ENCODE results near the gene ZHX3. TPM values are rescaled to one million over a fixed set of nuclear protein-coding genes. Genes with fewer than 3 reads are reported as not detected.
A peak's percentile ranks its signal among the peaks of the same experiment; 100 is the strongest.

ZHX3 gene
- total and polyA plus RNA-seq, 2 of the 4 experiments (the other 2 are of a cell fraction), result 25.0 to 28.0 TPM

GRCh38 chr20:41133709-41134361, 183.7 kb downstream of the ZHX3 start:
- Histone ChIP-seq H3K14ac (replicated peaks; ENCODE audit: low read depth, low read length) (no peak overlapping the region), H2BK15ac (ENCODE audit: low read depth, low read length) (no peak overlapping the region), H3K27ac (ENCODE audit: insufficient read depth, low read length) (no peak overlapping the region), H4K91ac (ENCODE audit: insufficient read depth, low read depth, low read length) (no peak overlapping the region), H3K9ac (ENCODE audit: low read depth, low read length) (no peak overlapping the region), H3K4me1 (ENCODE audit: control insufficient read depth, insufficient read depth, low read length) (peaks cover 4% of the 10 kb centered on the region), H3K4ac (ENCODE audit: low read depth, low read length) (no peak overlapping the region), H3K4me2 (ENCODE audit: low read depth, low read length) (no peak overlapping the region), H3K18ac (ENCODE audit: low read depth, low read length) (no peak overlapping the region), H3K27me3 (ENCODE audit: control insufficient read depth, insufficient read depth, low read length) (no peaks in the 10 kb centered on the region), H2AFZ (replicated peaks; ENCODE audit: low read length, poor library complexity) (no peak overlapping the region), H3K56ac (ENCODE audit: extremely low read depth, insufficient read depth, low read length) (no peak overlapping the region), H3K79me1 (ENCODE audit: low read depth in 1 of 2, low read length in 2 of 2) (peaks cover 3 to 11% of the 10 kb centered on the region in 2 experiments; a peak in 2 of 4 replicates), H4K5ac (ENCODE audit: low read depth, low read length) (no peak overlapping the region), H2BK20ac (ENCODE audit: low read depth, low read length) (no peak overlapping the region), H2AK9ac (replicated peaks; ENCODE audit: low read depth, low read length, poor library complexity) (no peak overlapping the region), H3K36me3 (ENCODE audit: control insufficient read depth, insufficient read depth, low read length) (no peaks in the 10 kb centered on the region; the same call in 1 of the 2 replicates), H2BK120ac (ENCODE audit: low read depth, low read length) (no peak overlapping the region), H2BK5ac (ENCODE audit: low read depth, low read length, poor library complexity, severe bottlenecking) (no peak overlapping the region), H4K20me1 (ENCODE audit: insufficient read depth, low read length) (peaks cover 5% of the 10 kb centered on the region), H4K8ac (ENCODE audit: low read depth in 2 of 2, low read length in 2 of 2) (no peak overlapping the region), H3K9me3 (ENCODE audit: control insufficient read depth, insufficient read depth, low read length) (no peaks in the 10 kb centered on the region), H3K9me1 (ENCODE audit: insufficient read depth, low read length) (peaks cover 6% of the 10 kb centered on the region; the same call in 1 of the 2 replicates), H3K23ac (ENCODE audit: low read depth, low read length) (no peak overlapping the region), H3K4me3 (ENCODE audit: insufficient read depth, low read depth, low read length) (no peak overlapping the region), H2AK5ac (ENCODE audit: low read depth, low read length) (no peak overlapping the region)
- no peak for ATAC-seq (ENCODE audit: low read depth)
- no peak for TF ChIP-seq POLR2A (IDR thresholded peaks at IDR 0.05; ENCODE audit: low read depth, low read length)
- no peak for TF ChIP-seq CTCF (conservative IDR thresholded peaks at IDR 0.05; ENCODE audit: low read depth, low read length)
- TF ChIP-seq SMC3 (IDR thresholded peaks at IDR 0.05; ENCODE audit: low read depth, low read length), result no peak
- TF ChIP-seq RFX5 (IDR thresholded peaks at IDR 0.05; ENCODE audit: low read depth, low read length), result no peak
- TF ChIP-seq ELK1 (IDR thresholded peaks at IDR 0.05; ENCODE audit: borderline replicate concordance, low read depth, low read length), result no peak
- TF ChIP-seq MAFK (IDR thresholded peaks at IDR 0.05; ENCODE audit: low read depth, low read length), result no peak
- TF ChIP-seq NFE2L2 (IDR thresholded peaks at IDR 0.05; ENCODE audit: low read depth, low read length), result no peak
- no peak for TF ChIP-seq BHLHE40 (IDR thresholded peaks at IDR 0.05; ENCODE audit: low read depth, low read length)
- TF ChIP-seq USF2 (IDR thresholded peaks at IDR 0.05; ENCODE audit: low read depth, low read length), result no peak
- TF ChIP-seq MXI1 (IDR thresholded peaks at IDR 0.05; ENCODE audit: borderline replicate concordance, low read depth, low read length), result no peak
- no peak for TF ChIP-seq CEBPB (IDR thresholded peaks at IDR 0.05; ENCODE audit: low read depth, low read length)
- TF ChIP-seq RCOR1 (IDR thresholded peaks at IDR 0.05; ENCODE audit: insufficient replicate concordance, low read length), result no peak
- TF ChIP-seq CHD1 (IDR thresholded peaks at IDR 0.05; ENCODE audit: low read depth, low read length), result no peak
- no peak for TF ChIP-seq RAD21 (IDR thresholded peaks at IDR 0.05; ENCODE audit: low read length)
- no peak for TF ChIP-seq FOS (IDR thresholded peaks at IDR 0.05; ENCODE audit: low read depth, low read length)
- TF ChIP-seq MAZ (IDR thresholded peaks at IDR 0.05; ENCODE audit: borderline replicate concordance, low read depth, low read length), result no peak
- intact Hi-C loops (cut with micrococcal nuclease) (no loop called here), in situ Hi-C loops (cut with MboI; ENCODE audit: low sequenced_read_pairs) (no loop called here), dilution Hi-C loops (cut with HindIII; ENCODE audit: low sequenced_read_pairs, unreplicated experiment) (no loop called here)
- no TSS peak for BruUV-seq (replicated peaks)
- CTCF ChIA-PET, result interaction anchor here (1.3 to 2.0 kb wide), 3 partner anchors 10 to 206 kb away, joined by 3 to 9 read pairs (median 3); partner anchors contain the start of gene LPIN3
- POLR2A ChIA-PET (ENCODE audit: unreplicated experiment), result no interaction called here
- 80% methylated on average over 1 of the region's 7 CpGs; no CpG with 5 or more reads in 1 of the 2 experiments for WGBS, 2 experiments (ENCODE audit: extremely low coverage in 2 of 2, insufficient read length in 1 of 2)
- peak; percentile 18 for DNase-seq
